22Rv1 (cell line): ENCODE measurements around the gene TRMU.

Experiments used
- H3K27ac ChIP-seq: fragments of 450-650 bp; 2 replicates; pipeline ENCODE4 v1.5.1; 2017
- CTCF ChIP-seq: fragments of 450-650 bp; IDR thresholded peaks from 2 replicates; pipeline ENCODE4 v1.5.1; 2017; ENCODE audit warnings: mild to moderate bottlenecking
- ZFX ChIP-seq: fragments of 450-650 bp; IDR thresholded peaks from 2 replicates; pipeline ENCODE4 v1.6.1; 2017; ENCODE audit warnings: antibody characterized with exemption, borderline replicate concordance

Gene TRMU

GRCh38 chr22:46387748-46388147 is 52.2 kb downstream of the TRMU start:
- no peak overlapping the region for H3K27ac ChIP-seq
- TF ChIP-seq CTCF (no peak), ZFX (no peak)

GRCh38 chr22:46388647-46389046 is 53.1 kb downstream of the TRMU start:
- no peak for TF ChIP-seq CTCF
- TF ChIP-seq ZFX: no peak
- no peak overlapping the region for H3K27ac ChIP-seq

GRCh38 chr22:46389081-46389480 is 53.6 kb downstream of the TRMU start:
- TF ChIP-seq ZFX: no peak
- TF ChIP-seq CTCF: no peak
- H3K27ac ChIP-seq: no peak overlapping the region

GRCh38 chr22:46390105-46390651 is 54.7 kb downstream of the TRMU start:
- H3K27ac ChIP-seq: peak overlapping the region; percentile 80
- no peak for TF ChIP-seq ZFX

- peak overlapping the region; percentile 80 for H3K27ac ChIP-seq
- TF ChIP-seq ZFX (no peak), CTCF (peak; percentile 86)
These were observed 55.3 kb downstream of the TRMU start for GRCh38 chr22:46390652-46391301.

GRCh38 chr22:46391486-46392136 is 56.1 kb downstream of the TRMU start:
- H3K27ac ChIP-seq: peak overlapping the region; percentile 80
- no peak for TF ChIP-seq CTCF
- no peak for TF ChIP-seq ZFX

GRCh38 chr22:46392137-46392844 is 56.8 kb downstream of the TRMU start:
- TF ChIP-seq ZFX: no peak
- TF ChIP-seq CTCF: no peak
- no peak overlapping the region for H3K27ac ChIP-seq
